Gastrocnemius medialis (tissue), 4 donors: ENCODE results near the gene TECTA.

Experiments
- POLR2A ChIP-seq, 2 donors: fragments of 450-650 bp; IDR thresholded peaks; one replicate each; pipeline ENCODE4 v1.6.1; 2017; ENCODE audit warnings: antibody characterized with exemption in 2 of 2, mild to moderate bottlenecking in 2 of 2, moderate library complexity in 2 of 2
- TF ChIP-seq, protein P1 (sequence below), 5 experiments: fragments of 450-650 bp in 3 of 5; fragments of 200-600 bp in 2 of 5; sonication (generic) in 2 of 5; IDR thresholded peaks in 4 of 5; conservative IDR thresholded peaks in 1 of 5; 1 replicate in 4 of 5; 2 replicates in 1 of 5; pipeline ENCODE4 v1.5.1; 2016 to 2019; ENCODE audit warnings: antibody characterized with exemption in 5 of 5, mild to moderate bottlenecking in 3 of 5, moderate library complexity in 3 of 5

GRCh38 chr11:121063728-121064127, 37.3 kb upstream of the TECTA start:
- TF ChIP-seq, protein P1, sequence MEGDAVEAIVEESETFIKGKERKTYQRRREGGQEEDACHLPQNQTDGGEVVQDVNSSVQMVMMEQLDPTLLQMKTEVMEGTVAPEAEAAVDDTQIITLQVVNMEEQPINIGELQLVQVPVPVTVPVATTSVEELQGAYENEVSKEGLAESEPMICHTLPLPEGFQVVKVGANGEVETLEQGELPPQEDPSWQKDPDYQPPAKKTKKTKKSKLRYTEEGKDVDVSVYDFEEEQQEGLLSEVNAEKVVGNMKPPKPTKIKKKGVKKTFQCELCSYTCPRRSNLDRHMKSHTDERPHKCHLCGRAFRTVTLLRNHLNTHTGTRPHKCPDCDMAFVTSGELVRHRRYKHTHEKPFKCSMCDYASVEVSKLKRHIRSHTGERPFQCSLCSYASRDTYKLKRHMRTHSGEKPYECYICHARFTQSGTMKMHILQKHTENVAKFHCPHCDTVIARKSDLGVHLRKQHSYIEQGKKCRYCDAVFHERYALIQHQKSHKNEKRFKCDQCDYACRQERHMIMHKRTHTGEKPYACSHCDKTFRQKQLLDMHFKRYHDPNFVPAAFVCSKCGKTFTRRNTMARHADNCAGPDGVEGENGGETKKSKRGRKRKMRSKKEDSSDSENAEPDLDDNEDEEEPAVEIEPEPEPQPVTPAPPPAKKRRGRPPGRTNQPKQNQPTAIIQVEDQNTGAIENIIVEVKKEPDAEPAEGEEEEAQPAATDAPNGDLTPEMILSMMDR (IDR thresholded peaks at IDR 0.05 in 4 of 5, conservative IDR thresholded peaks at IDR 0.05 in 1 of 5), result peak in 1 of 5 experiments; percentile 33
- TF ChIP-seq POLR2A (IDR thresholded peaks at IDR 0.05), result no peak
